Fibroblast of the aortic adventitia (primary cell): ENCODE data around the gene SRSF12. TPM values are rescaled to one million over a fixed set of nuclear protein-coding genes. Genes with fewer than 3 reads are reported as not detected.
A peak's percentile ranks its signal among the peaks of the same experiment; 100 is the strongest.
"Not testable (repeated sequence)": the region's sequence is repeated elsewhere in the genome, so short reads cannot be mapped to it uniquely, and the experiment has no call there.

ENCODE experiments used
- DNase-seq: peaks from one replicate; pipeline ENCODE4 v3.0.0-alpha.2; 2010; ENCODE audit warnings: low read depth
- H3K4me3 ChIP-seq: 2 replicates; pipeline ENCODE4 v1.5.1; 2011; ENCODE audit warnings: low read depth, mild to moderate bottlenecking, control low read depth, low read length, moderate library complexity
- total RNA-seq: library from RNA; depleted of rRNA; stranded (reverse); fragments of >200 nt; gene quantifications from 2 replicates; pipeline ENCODE4 v1.2.3, GENCODE V29; 2012; ENCODE audit warnings: low replicate concordance
- TF ChIP-seq, protein P1 (sequence below): IDR thresholded peaks from 2 replicates; pipeline ENCODE4 v1.5.1; 2011; ENCODE audit warnings: mild to moderate bottlenecking, low read length, control low read depth, inconsistent platforms; ENCODE audit not compliant: insufficient read depth

The SRSF12 gene
- total RNA-seq, 1 donor = 0.09 TPM

DNA sequence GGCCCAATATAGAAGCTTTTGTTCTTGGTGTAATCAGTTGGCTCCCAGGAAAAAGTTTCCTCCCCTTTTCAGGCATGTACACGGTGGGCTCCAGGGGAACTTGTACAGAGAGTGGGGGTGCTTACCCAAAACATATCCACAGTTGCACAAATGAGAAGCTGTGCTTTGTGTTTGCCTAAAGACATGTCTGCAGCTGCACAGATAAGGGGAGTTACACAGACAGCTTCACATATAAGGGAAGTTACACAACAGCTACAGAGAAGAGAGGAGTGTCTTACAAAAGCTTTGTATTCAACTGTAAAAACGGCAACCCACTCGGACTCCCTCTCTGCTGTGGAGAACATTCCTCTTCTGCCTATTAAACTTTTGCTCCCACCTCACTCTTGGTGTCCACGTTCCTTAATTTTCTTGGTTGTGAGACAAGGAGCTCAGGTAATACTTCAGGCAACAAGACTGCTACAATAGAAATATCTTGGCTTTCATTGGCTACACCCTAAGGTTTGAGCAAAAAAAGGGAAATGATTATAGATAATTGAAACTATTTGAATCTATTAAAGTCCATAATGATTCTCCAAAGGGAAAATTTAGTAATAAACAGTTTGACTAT, 44.8 kb downstream of the SRSF12 start:
- TF ChIP-seq, protein P1, sequence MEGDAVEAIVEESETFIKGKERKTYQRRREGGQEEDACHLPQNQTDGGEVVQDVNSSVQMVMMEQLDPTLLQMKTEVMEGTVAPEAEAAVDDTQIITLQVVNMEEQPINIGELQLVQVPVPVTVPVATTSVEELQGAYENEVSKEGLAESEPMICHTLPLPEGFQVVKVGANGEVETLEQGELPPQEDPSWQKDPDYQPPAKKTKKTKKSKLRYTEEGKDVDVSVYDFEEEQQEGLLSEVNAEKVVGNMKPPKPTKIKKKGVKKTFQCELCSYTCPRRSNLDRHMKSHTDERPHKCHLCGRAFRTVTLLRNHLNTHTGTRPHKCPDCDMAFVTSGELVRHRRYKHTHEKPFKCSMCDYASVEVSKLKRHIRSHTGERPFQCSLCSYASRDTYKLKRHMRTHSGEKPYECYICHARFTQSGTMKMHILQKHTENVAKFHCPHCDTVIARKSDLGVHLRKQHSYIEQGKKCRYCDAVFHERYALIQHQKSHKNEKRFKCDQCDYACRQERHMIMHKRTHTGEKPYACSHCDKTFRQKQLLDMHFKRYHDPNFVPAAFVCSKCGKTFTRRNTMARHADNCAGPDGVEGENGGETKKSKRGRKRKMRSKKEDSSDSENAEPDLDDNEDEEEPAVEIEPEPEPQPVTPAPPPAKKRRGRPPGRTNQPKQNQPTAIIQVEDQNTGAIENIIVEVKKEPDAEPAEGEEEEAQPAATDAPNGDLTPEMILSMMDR = no peak
- DNase-seq = peak; percentile 59
- H3K4me3 ChIP-seq = no peak overlapping the region

DNA sequence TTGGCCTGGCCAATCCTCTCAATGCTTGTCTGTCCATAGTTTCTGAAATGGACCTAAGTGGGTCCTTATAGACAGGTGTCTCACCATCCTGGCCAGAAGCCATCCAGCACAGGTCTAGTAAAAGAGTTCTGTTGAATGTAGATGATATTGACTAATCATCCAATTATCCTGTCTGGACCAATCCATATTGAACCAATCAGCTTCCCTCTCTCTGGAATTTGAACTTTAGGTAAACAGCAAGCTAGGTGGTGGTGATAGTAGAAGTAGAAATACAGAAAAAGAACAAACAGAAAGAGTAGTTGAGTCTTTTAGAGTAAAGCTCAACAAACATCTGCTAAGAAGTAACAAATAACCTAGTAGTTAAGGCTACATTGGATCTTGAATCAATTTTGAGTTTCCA, 46.8 kb downstream of the SRSF12 start:
- no peak for DNase-seq
- TF ChIP-seq, protein P1 = no peak
- H3K4me3 ChIP-seq = no peak overlapping the region

DNA sequence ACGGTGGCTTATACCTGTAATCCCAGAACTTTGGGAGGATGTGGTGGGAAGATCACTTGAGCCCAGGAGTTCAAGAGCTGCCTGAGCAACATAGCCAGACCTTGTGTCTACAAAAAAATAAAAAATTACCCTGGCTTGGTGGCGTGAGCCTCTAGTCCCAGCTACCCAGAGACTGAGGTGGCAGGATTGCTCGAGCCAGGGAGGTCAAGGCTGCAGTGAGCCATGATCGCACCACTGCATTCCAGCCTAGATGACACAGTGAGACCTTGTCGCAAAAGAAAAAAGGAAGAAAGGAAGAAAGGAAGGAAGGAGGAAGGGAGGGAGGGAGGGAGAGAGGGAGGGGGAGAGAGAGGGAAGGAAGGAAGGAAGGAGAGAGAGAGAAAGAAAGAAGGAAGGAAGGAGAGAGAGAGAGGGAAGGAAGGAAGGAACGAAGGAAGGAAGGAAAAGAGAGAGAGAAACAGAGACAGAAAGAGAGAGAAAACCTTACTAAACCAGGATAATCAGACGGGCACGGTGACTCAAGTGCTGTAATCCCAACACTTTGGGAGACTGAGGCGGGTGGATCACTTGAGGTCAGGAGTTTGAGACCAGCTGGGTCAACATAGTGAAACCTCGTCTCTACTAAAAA, 48.2 kb downstream of the SRSF12 start:
- no peak overlapping the region for H3K4me3 ChIP-seq
- DNase-seq = no peak
- TF ChIP-seq, protein P1 = no peak

DNA sequence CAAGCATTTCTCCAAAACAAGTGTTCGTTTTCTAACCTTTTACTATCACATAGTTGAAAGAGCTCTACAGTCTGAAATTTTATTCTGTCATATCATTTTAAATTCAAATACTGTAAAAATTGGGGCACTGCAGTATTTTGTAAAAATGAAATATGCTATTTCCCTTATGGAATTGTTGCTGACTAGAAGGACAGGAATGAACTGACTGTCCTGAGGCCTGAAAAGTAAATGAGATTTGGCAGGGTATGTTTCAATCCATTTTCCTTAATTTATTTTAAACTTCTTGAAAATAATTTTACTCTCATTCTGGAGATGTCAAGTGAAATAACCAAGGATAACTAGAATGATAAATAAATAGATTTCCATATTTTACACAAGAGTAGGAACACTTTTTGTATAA, 49.2 kb downstream of the SRSF12 start:
- no peak for DNase-seq
- TF ChIP-seq, protein P1 = no peak

DNA sequence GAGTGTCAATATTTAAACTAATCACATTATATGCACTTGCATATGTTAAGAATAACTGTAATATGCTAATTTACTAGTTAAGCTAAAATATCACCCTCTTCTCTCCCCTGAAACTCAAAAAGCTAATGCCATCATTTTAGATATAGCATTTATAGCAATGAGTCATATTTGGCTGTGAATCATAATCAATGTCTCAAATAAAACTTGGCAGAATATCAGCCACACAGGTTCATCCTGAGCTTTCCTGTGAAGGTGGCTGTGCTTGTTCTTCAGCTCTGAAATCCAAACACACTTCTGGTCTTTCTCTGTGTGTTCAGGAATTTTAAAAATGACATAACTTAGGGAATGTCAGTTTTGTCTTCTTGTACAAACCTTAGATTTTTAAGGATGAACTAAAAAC, 50.1 kb downstream of the SRSF12 start:
- DNase-seq = no peak
- TF ChIP-seq, protein P1 = no peak
- H3K4me3 ChIP-seq = no peak overlapping the region

More for the DNA sequence above, 49.2 kb downstream of the SRSF12 start:
- H3K4me3 ChIP-seq = no peak overlapping the region

DNA sequence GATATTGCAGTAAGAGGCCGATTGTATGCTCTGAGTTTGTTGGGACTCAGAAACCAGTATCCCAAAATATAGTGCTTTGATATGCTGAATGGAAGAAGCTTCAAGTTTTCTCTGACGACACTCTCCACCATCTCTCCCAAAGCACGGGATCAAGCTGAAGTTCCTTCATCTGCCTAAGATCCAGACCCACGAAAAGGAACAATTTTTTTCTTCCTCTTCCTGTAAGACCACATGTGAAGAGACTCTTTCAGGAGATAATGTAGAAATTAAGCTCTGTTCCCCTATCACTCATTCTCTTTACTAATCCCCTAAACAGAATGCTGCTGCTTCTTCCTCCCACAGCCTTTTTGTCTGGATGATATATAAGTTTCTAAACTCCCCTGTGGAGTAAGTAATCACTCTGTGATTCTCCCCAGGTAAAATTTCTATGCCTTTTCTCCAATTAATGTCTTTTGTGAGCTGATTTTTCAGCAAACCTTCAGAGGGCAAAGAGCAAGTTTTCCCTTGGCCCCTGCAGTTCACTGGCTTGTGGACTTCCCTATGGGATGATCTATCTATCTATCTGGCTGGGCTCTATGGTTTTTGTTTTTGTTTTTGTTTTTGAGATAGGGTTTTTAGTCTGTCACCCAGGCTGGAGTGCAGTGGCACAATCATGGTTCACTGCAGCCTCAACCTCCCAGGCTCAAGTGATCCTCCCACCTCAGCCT, 50.8 kb downstream of the SRSF12 start:
- TF ChIP-seq, protein P1 = no peak
- no peak for DNase-seq
- H3K4me3 ChIP-seq = no peak overlapping the region

DNA sequence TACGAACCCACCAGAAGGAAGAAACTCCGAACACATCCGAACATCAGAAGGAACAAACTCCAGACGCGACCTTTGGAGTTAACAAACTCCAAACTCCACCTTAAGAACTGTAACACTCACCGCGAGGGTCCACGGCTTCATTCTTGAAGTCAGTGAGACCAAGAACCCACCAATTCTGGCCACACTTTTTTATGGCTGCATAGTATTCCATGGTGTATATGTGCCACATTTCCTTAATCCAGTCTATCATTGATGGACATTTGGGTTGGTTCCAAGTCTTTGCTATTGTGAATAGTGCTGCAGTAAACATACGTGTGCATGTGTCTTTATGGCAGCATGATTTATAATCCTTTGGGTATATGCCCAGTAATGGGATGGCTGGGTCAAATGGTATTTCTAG, 51.8 kb downstream of the SRSF12 start:
- H3K4me3 ChIP-seq, DNase-seq: not testable (repeated sequence)

DNA sequence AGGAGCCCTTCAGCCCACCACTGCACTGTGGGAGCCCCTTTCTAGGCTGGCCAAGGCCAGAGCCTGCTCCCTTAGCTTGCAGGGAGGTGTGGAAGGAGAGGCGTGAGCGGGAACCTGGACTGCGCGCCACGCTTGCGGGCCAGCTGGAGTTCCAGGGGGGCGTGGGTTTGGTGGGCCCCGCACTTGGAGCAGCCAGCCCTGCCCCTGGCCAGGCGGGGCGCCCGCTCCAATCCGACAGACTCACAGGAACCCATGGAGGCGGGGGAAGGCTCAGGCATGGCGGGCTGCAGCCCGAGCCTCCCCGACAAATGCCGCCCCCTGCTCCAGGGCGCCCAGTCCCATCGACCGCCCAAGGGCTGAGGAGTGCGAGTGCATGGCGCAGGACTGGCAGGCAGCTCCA, 52.9 kb downstream of the SRSF12 start:
- not testable (repeated sequence) for H3K4me3 ChIP-seq, DNase-seq
